ENCODE results near the gene PTPRN2.

PTPRN2 gene

GRCh38 chr7:158576050-158576762 is 11.4 kb downstream of the PTPRN2 start:
- no peak for DNase-seq

GRCh38 chr7:158574308-158575036 is 13.2 kb downstream of the PTPRN2 start:
- no peak for DNase-seq

- DNase-seq, result no peak
These were observed 14.3 kb downstream of the PTPRN2 start for GRCh38 chr7:158573310-158573709.

- no peak for DNase-seq
These were observed 15.4 kb downstream of the PTPRN2 start for GRCh38 chr7:158572000-158572828.

GRCh38 chr7:158570449-158571170 is 17.0 kb downstream of the PTPRN2 start:
- no peak for DNase-seq

- no peak for DNase-seq
These were observed 17.7 kb downstream of the PTPRN2 start for GRCh38 chr7:158569858-158570323.

- DNase-seq, result no peak
These were observed 18.4 kb downstream of the PTPRN2 start for GRCh38 chr7:158568974-158569857.

- DNase-seq, result no peak
These were observed 20.4 kb downstream of the PTPRN2 start for GRCh38 chr7:158567153-158567603.

- DNase-seq, result no peak
These were observed 23.0 kb downstream of the PTPRN2 start for GRCh38 chr7:158564663-158565035.

GRCh38 chr7:158563911-158564662 is 23.5 kb downstream of the PTPRN2 start:
- no peak for DNase-seq

- DNase-seq, result no peak
These were observed 24.6 kb downstream of the PTPRN2 start for GRCh38 chr7:158563051-158563450.

GRCh38 chr7:158562517-158562916 is 25.1 kb downstream of the PTPRN2 start:
- DNase-seq, result no peak

- DNase-seq, result no peak
These were observed 26.0 kb downstream of the PTPRN2 start for GRCh38 chr7:158561659-158562058.

- no peak for DNase-seq
These were observed 27.2 kb downstream of the PTPRN2 start for GRCh38 chr7:158560386-158560785.

- DNase-seq, result no peak
These were observed 28.3 kb downstream of the PTPRN2 start for GRCh38 chr7:158559356-158559755.

GRCh38 chr7:158558816-158559215 is 28.8 kb downstream of the PTPRN2 start:
- no peak for DNase-seq

- DNase-seq, result no peak
These were observed 30.2 kb downstream of the PTPRN2 start for GRCh38 chr7:158557441-158557755.

GRCh38 chr7:158556721-158557440 is 30.7 kb downstream of the PTPRN2 start:
- no peak for DNase-seq

GRCh38 chr7:158555034-158555520 is 32.5 kb downstream of the PTPRN2 start:
- DNase-seq, result no peak

GRCh38 chr7:158550886-158551452 is 36.7 kb downstream of the PTPRN2 start:
- DNase-seq, result no peak
